KOPT-K1 (cell line): Measurements from ENCODE around the gene GMPPB.
"Not testable (repeated sequence)": the region's sequence is repeated elsewhere in the genome, so short reads cannot be mapped to it uniquely, and the experiment has no call there.

Source experiments
- H3K27ac ChIP-seq: fragments of 200-600 bp; sonication (generic); 2 replicates; pipeline ENCODE4 v1.5.1; 2016; ENCODE audit warnings: antibody characterized with exemption, mild to moderate bottlenecking, low read depth, low read length; ENCODE audit not compliant: poor library complexity, severe bottlenecking
- H3K36me3 ChIP-seq: fragments of 200-600 bp; sonication (generic); 2 replicates; pipeline ENCODE4 v1.5.1; 2017; ENCODE audit warnings: antibody characterized with exemption, mild to moderate bottlenecking, low read length, moderate library complexity; ENCODE audit not compliant: insufficient read depth
- H3K9me3 ChIP-seq: fragments of 200-600 bp; sonication (generic); 2 replicates; pipeline ENCODE4 v1.5.1; 2017; ENCODE audit warnings: antibody characterized with exemption, low read length, mild to moderate bottlenecking; ENCODE audit not compliant: insufficient read depth, poor library complexity, severe bottlenecking

The GMPPB gene

DNA sequence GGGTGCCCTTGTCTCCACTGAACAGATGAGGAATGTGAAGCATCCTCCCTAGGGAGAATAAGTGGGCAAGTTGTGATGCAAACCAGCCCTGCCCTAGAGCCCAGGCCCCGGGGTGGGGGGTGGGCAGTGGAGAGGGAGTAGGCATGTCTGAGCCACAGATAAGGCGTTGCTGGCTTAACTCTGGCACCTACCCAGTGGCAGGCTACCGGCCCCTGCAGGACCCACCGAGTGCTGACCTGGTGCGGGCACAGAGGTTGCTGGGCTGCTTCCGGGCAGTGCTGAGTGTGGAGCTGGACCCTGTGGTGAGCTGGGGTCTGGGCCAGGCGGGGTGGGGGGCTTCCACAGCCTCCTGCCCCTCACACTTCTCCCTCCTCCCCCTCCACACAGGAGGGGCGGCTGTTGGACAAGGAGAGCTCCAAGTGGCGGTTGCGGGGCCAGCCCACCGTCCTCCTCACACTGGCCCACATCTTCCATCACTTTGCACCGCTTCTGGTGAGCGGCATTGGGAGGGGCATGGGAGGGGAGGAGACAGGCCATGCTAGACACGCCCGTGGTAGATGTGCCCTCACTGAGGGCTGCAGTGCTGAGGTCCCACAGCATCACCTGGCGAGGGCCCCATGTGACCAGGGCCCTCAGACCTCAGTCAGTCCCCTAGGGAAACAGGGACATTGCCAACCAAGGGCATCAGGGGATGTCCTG lies 24.3 kb downstream of the GMPPB start:
- no peaks in the 10 kb centered on the region for H3K9me3 ChIP-seq
- H3K27ac ChIP-seq = no peak overlapping the region
- peaks cover 59% of the 10 kb centered on the region; the same call in 1 of the 2 replicates for H3K36me3 ChIP-seq

DNA sequence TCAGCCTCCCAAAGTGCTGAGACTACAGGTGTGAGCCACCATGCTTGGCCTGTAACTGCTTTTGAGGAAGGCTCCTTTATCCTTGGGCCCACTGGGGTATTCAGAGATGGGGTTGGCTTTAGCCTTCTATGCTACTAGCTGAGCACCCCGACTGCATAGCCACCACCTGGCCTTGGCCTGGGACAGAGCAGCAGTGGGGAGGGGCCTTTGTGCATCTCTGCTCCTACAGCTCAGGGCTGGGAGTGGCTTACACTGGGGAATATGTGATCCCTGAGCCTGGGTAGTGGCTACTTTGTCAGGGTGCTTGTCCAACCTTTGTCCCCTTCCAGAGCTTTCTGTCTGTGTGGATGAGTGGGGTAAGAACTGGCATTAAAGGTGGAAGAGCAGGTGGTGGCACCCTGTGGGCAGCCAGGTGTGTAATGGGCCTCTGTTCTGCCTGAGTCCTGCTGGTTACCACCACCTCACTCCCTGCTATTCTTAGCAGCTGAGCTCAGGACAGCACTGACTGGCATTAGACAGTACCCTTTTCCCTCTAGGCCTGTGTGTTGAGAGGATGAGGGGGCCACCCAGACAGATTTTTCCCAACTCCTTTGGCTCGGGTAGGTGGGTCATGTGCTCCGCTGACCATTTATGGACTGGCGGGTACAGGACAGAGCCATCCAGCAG lies 28.3 kb downstream of the GMPPB start:
- H3K9me3 ChIP-seq = not testable (repeated sequence)
- peaks cover 24% of the 10 kb centered on the region; the same call in 1 of the 2 replicates for H3K36me3 ChIP-seq

DNA sequence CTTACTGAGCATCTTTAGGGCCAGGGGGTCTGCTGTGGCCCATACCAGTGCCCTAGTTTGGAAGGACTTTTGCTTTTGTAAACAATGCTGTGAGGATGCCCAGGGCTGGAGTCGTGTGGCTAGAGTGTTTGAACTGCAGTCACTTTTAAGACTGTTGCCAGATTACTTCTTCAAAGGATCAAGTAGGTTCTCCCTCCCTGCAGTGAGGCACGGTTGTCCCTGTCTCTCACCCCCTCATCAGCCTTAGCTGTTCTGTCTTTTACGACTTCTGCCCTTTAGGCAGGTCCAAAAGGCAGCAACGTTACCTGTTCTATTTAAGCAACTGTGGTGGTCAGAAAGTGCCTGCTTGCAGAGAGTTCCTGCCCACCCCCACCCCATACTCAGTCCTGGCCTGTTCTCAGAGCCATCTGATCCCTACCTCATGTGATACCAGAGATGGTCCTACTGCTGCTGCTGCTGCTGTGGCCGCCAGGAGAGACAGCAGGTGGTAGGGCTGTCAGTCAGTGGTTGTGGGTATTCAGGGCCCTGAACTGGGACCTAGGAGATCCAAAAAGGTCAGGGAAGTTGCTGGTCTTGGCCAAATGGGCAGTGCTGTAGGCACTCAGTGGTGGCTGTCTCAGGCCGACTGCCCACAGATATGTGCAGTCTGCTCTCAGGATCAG lies 29.2 kb downstream of the GMPPB start:
- peaks cover 15% of the 10 kb centered on the region; the same call in 1 of the 2 replicates for H3K36me3 ChIP-seq
- not testable (repeated sequence) for H3K27ac ChIP-seq, H3K9me3 ChIP-seq

More for the DNA sequence above, 28.3 kb downstream of the GMPPB start:
- not testable (repeated sequence) for H3K27ac ChIP-seq

DNA sequence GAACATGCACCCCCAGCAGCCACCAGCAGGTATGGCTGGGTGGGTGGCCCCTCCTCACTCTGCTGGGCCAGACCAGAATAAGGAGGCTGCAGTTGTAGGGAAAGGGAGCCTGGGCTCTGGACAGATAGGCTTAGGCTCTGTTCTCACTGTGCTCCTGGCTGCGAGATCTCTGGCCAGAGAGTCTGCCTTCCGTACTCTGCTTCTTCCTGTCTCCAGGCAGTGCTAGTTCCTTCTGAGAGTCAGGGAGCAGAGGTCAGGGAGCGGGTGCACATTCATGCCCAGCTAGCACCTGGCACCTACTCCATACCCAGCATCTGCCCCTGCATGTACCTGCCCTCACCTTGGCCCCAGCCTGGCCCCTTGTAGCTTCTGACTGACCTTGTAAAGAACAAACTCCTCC lies 32.3 kb downstream of the GMPPB start:
- H3K27ac ChIP-seq, H3K36me3 ChIP-seq, H3K9me3 ChIP-seq: not testable (repeated sequence)

DNA sequence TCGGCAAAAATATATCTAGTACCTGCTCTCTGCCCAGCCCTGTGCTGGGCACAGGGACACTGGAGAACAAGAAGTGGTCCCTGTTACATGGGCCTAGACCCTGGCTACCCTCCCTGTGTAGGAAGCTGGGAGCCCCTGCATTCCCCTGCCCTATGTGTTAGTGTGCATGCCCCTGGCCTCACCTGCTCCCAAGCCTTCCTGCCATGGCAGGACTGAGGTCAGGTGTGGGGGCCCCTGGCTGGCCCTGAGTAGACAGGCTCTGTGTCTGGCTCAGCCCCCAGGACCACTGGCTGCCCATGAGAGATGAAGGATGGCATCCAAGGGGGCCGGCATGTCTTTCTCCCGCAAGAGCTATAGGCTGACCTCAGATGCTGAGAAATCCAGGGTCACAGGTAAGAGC lies 32.9 kb downstream of the GMPPB start:
- not testable (repeated sequence) for H3K9me3 ChIP-seq, H3K27ac ChIP-seq, H3K36me3 ChIP-seq

DNA sequence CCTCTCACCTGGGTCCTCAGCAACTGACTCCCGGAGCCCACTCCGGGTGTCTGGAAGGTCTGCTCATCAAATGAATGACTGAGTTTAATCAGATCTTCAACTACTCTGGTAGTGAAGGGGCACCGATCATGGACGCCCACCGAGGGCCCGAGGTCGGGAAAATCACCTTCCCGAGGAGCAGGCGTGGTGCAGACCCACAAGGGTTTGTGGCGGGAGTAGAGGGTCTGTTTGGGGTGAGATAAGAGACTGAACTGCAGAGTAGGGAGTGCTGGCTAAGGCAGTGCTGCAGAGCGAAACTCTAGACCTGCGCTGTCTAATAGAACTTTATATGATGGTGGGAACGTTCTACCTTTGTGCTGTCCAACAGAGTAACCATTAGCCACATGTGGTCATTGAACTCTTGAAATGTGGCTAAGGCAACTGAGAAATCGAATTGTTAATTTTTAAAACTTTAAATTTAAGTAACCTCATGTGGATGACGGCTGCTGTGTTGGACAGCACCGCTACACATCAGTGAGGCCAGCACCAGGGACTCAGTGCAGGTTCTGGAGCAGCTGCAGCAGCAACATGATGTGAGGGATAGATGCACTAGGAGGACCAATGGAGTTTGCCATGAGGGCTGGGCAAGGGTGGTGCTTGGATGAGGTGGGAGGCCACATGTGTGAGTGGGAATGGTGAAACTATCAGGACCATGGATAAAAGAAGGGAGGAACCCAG lies 33.7 kb downstream of the GMPPB start:
- H3K27ac ChIP-seq = peak overlapping the region; percentile 77
- not testable (repeated sequence) for H3K9me3 ChIP-seq, H3K36me3 ChIP-seq

DNA sequence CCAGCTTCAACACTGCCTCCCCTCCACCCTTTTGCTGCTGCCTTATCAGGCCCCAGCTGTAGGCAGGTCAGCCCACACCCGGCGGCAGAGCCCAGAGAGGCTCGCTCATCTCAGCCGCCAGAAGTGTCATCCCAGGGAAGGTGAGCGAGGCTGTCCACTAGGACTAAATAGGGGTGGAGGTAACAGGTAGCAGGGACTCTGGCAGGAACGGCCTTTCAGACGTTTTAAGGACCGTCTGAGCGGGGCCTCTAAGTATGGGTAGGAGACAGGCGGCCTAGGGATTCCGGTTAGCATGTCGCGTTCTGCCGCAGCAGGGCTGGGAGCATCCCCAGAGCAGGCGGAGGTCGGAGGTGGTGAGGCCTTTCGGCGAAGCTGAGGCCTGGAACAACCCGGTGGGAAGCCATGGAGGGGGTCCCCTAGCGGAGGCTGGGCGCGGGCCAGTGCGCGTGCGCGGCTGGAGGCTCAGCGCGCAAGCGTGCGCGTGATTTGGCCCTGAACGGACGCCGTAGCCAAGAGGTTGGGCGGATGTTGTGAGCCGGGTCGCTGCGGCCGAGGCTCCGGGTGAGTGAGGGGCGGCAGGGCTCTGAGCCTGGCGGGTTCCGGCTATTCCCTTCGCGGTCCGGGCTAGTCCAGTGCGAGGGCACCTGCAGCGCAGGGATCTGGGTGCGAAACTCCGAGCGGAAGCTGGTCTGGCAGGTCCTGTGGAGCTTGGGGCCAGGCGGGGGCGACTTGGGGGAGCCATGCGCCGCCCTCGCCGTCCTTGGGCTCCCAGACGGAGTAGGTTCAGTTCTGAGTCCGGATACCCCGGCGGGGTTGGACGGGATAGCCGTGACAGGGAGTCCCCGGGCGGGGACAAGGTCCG lies 34.5 kb downstream of the GMPPB start, which contains the start of the genes MST1 and RNF123:
Gene MST1 (minus strand): TSS at position 429 of the 862 bp plus-strand sequence. CDS start 783 bp downstream, outside the sequence.
Gene RNF123 (plus strand): TSS at position 512 of the 862 bp plus-strand sequence. CDS start 1,609 bp downstream, outside the sequence.
- peak within 1 kb of the TSS; percentile 77 for H3K27ac ChIP-seq
- no peaks in the 10 kb centered on the region for H3K9me3 ChIP-seq
- peaks cover 6% of the 10 kb centered on the region; the same call in 1 of the 2 replicates for H3K36me3 ChIP-seq

DNA sequence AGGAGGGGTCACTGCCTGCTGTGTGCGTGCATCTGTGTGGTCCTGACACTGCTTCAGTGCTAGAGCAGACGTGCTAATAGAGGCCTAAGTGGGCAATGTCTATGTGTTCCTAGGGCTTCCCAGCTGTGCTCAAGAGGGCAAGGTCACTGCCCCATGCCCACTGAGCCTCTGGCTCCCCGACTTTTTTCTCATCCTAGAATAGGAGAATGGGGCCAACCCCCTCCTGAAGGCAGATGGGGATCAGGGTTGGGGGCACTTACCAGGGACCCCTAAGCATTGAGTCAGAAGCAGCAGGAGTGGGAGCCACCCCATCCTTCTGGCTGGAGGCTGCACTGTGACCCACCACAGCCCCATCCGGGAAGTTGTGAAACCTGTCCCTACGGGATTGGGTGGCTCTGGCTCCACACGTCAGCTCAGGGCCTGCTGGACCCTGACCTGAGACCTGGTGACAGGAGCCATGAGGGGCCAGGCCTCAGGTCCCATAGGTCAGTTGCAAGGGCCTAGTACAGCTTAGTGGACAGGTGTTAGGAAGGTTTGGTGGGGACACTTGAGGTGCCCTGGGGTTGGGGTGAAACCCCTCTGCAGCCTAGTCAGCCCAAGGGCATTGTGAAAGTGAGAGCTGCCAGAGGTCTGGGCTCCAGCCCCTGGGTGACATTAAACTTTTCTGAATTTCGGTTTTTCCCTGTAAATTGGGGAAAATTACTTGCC lies 35.3 kb downstream of the GMPPB start:
- peak overlapping the region; percentile 77 for H3K27ac ChIP-seq
- H3K36me3 ChIP-seq = peaks cover 11% of the 10 kb centered on the region
- not testable (repeated sequence) for H3K9me3 ChIP-seq

DNA sequence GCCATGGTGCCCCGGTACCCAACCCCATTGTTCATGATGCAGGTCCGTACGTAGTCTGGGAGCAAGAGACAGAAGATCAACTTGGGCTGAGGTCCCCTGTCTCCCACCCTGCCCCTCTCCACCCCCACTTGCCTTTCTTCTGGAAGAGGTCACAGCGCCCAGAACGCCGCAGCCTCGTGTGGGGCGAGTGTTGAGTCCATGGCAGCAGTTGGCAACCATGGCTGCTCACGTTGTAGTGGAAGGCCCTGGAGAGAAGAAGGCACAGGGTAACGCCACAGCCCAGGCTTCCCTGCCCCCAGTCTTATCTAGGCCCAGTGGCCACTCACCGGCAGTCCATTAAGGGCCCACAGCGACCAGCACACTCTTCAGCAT lies 36.3 kb downstream of the GMPPB start:
- not testable (repeated sequence) for H3K9me3 ChIP-seq, H3K27ac ChIP-seq
- H3K36me3 ChIP-seq = peaks cover 22% of the 10 kb centered on the region

DNA sequence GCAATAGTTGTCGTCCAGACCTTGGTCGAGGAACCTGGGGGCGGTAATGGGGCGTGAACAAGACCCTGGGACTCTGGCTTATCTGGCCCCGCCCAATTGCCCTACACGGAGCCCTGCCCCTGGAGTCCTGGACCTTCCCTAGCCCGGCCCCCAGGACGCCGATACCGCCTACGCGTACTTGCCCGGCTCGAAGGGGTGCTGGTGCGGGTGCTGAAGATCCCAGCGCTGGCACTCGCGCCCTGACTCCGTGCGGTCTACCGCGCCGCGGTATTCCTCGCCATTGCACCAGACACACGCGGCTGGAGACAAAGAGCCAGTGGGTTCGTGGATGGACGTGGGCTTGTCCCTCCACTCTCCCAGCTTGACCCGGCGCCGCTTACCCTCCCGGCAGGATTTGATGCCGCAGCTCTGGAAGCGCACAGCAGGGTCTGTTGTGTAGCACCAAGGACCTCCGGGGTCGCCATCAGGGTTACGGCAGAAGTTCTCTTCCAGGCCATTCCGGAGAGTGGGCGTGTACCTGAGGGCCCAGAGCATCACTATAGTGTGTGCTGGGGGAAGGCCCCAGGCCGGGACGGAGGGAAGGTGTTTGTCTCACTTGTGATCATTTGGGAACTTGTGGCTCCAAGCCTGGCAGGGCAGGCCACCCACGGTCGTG lies 36.9 kb downstream of the GMPPB start:
- H3K27ac ChIP-seq, H3K9me3 ChIP-seq: not testable (repeated sequence)
- peaks cover 27% of the 10 kb centered on the region for H3K36me3 ChIP-seq

DNA sequence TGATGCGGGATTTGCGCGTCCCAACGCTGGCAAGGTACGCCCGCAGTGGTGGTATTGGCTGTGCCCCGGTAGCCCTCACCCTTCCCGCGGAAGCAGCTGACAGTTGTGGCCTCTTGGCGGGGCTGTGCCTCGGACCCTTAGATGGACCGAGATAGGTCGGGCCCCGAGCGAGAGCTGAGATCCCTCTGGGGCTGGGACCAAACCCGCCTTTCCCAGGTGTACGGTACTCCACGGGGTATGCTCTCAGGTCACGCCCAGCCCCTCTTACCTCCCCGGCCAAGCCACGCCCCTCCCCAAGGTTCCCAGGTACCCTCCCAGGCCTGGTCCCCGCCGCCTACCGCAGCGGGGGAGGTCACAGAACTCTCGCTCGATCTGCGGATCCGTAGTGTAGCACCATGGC lies 37.4 kb downstream of the GMPPB start:
- H3K27ac ChIP-seq, H3K9me3 ChIP-seq: not testable (repeated sequence)
- peaks cover 32% of the 10 kb centered on the region for H3K36me3 ChIP-seq

DNA sequence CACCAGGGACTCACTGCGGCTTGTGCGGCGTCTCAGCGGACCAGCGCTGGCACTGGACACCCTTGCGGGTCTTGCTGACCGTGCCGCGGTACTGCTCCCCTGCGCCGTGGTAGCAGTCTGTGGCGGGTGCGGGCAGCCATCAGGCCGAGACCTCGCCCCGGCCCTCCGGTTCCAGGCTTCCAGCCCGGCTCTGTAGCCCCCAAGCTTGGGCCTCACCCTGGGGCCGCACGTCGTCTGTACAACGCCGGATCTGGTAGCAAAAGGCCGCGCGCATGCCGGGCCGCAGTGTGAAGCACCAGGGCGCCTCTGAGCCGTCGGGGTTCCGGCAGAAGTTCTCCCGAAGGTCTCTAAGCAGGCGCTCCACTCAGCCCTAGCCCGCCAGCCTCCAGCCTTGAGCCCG lies 37.9 kb downstream of the GMPPB start:
- not testable (repeated sequence) for H3K9me3 ChIP-seq, H3K27ac ChIP-seq
- H3K36me3 ChIP-seq = peaks cover 37% of the 10 kb centered on the region

DNA sequence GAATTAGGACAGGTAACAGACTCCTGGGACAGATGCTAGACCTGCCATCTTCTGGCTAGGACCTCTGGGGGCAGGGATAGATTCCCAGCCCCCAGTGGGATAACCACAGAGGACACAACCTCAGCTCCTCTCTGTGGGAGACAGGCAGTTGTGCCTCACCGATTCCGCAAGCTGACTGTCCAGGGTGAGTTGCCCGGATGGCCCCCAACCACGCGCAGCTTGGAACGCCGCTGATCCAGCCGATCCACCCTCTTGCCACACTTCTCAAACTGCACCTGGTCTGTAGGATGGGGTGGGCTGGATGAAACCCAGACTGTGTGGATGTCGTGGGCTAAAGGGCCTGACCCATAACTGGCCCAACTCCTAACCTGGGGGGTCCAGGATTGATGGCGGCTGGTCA lies 38.6 kb downstream of the GMPPB start:
- not testable (repeated sequence) for H3K9me3 ChIP-seq, H3K27ac ChIP-seq
- peaks cover 45% of the 10 kb centered on the region for H3K36me3 ChIP-seq
